GM12892 (cell line): Measurements from ENCODE around the gene ABHD3.

ENCODE experiments used
- POLR2A ChIP-seq: IDR thresholded peaks from 2 replicates; pipeline ENCODE4 v1.6.1; 2011; ENCODE audit warnings: low read depth, low read length, control low read depth
- POLR2AphosphoS5 ChIP-seq: IDR thresholded peaks from 2 replicates; pipeline ENCODE4 v1.6.1; 2011; ENCODE audit warnings: low read depth, low read length, control low read depth
- TAF1 ChIP-seq: IDR thresholded peaks from 2 replicates; pipeline ENCODE4 v1.6.1; 2011; ENCODE audit warnings: low read depth, mild to moderate bottlenecking, control low read depth, low read length, borderline replicate concordance

GRCh38 chr18:21684731-21685130 lies 19.8 kb downstream of the ABHD3 start:
- TF ChIP-seq POLR2A (no peak), POLR2AphosphoS5 (no peak), TAF1 (no peak)
